ENCODE data around the gene OSBPL3.

DNA sequence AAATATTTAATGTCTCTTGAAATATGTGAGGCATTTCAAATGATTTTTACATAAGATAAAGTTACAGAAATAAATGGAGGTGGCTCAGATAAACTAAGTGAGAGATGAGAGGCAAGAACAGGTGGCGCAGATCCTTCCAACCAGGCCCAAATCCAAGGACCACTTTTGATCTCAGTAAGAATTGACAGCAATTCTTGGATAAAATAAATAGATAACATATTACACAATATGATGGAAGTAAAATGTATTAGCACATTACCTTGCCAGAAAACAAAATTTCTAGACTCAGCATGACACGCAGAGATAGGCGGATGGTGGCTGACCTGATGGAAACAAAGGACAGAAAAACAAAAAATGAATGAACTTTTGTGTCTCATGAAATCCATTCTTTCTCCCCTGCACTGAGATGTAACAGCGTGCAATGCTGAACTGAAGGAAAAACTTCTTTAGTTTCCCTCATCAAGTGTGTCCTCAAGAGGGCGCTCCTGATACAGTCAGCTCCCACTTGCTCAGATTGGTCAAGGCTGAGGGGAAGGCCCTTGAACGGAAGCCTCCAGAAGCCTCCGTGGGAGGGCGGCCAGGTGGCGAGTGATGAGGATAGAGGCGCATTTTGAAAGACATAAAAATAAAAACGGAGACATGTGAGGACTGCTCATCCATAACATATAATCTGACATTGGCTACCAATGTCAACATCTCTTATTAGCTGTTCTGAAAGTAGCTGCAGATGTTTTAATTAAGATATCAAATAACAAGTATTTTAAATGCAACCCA, 159.9 kb downstream of the OSBPL3 start:
- TF ChIP-seq EZH2 (optimal IDR thresholded peaks at IDR 0.05; ENCODE audit: low read depth, low read length): no peak
- TF ChIP-seq, protein P1, sequence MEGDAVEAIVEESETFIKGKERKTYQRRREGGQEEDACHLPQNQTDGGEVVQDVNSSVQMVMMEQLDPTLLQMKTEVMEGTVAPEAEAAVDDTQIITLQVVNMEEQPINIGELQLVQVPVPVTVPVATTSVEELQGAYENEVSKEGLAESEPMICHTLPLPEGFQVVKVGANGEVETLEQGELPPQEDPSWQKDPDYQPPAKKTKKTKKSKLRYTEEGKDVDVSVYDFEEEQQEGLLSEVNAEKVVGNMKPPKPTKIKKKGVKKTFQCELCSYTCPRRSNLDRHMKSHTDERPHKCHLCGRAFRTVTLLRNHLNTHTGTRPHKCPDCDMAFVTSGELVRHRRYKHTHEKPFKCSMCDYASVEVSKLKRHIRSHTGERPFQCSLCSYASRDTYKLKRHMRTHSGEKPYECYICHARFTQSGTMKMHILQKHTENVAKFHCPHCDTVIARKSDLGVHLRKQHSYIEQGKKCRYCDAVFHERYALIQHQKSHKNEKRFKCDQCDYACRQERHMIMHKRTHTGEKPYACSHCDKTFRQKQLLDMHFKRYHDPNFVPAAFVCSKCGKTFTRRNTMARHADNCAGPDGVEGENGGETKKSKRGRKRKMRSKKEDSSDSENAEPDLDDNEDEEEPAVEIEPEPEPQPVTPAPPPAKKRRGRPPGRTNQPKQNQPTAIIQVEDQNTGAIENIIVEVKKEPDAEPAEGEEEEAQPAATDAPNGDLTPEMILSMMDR (IDR thresholded peaks at IDR 0.05; ENCODE audit: low read length): peak; percentile 92

Data from MM.1S (cell line).